ENCODE measurements around the gene SLC15A1.
"Not testable (repeated sequence)": the region's sequence is repeated elsewhere in the genome, so short reads cannot be mapped to it uniquely, and the experiment has no call there.

The SLC15A1 gene

GRCh38 chr13:98652721-98653462 lies 99.6 kb downstream of the SLC15A1 start:
- Mint-ChIP-seq H3K4me3 (no peak overlapping the region), H3K27ac (no peak overlapping the region)

GRCh38 chr13:98652276-98652675 lies 100.2 kb downstream of the SLC15A1 start:
- H3K27me3 Mint-ChIP-seq (ENCODE audit: low read depth), result peaks cover 7% of the 10 kb centered on the region
- H3K27ac Mint-ChIP-seq, result no peak overlapping the region
- no peak overlapping the region for H3K4me3 Mint-ChIP-seq
- H3K4me1 Mint-ChIP-seq (ENCODE audit: low read depth), result peaks cover 2% of the 10 kb centered on the region
- no peaks in the 10 kb centered on the region for H3K36me3 Mint-ChIP-seq (ENCODE audit: low read depth)
- H3K9me3 Mint-ChIP-seq, result no peaks in the 10 kb centered on the region

More at GRCh38 chr13:98652721-98653462, 99.6 kb downstream of the SLC15A1 start:
- Mint-ChIP-seq H3K4me1 (ENCODE audit: low read depth) (peaks cover 2% of the 10 kb centered on the region), H3K27me3 (ENCODE audit: low read depth) (peaks cover 5% of the 10 kb centered on the region), H3K36me3 (ENCODE audit: low read depth) (no peaks in the 10 kb centered on the region), H3K9me3 (no peaks in the 10 kb centered on the region)

GRCh38 chr13:98651744-98652143 lies 100.7 kb downstream of the SLC15A1 start:
- peaks cover 8% of the 10 kb centered on the region for H3K27me3 Mint-ChIP-seq (ENCODE audit: low read depth)
- no peak overlapping the region for H3K27ac Mint-ChIP-seq
- H3K4me1 Mint-ChIP-seq (ENCODE audit: low read depth), result peaks cover 2% of the 10 kb centered on the region
- H3K9me3 Mint-ChIP-seq, result no peaks in the 10 kb centered on the region
- no peaks in the 10 kb centered on the region for H3K36me3 Mint-ChIP-seq (ENCODE audit: low read depth)
- H3K4me3 Mint-ChIP-seq, result no peak overlapping the region

- peaks cover 14% of the 10 kb centered on the region for H3K27me3 Mint-ChIP-seq (ENCODE audit: low read depth)
- H3K36me3 Mint-ChIP-seq (ENCODE audit: low read depth), result no peaks in the 10 kb centered on the region
- H3K4me1 Mint-ChIP-seq (ENCODE audit: low read depth), result peaks cover 2% of the 10 kb centered on the region
- H3K9me3 Mint-ChIP-seq, result no peaks in the 10 kb centered on the region
- no peak overlapping the region for H3K4me3 Mint-ChIP-seq
- H3K27ac Mint-ChIP-seq, result no peak overlapping the region
Measured at GRCh38 chr13:98650396-98651107, 101.9 kb downstream of the SLC15A1 start.

- H3K4me1 Mint-ChIP-seq (ENCODE audit: low read depth), result peaks cover 2% of the 10 kb centered on the region
- no peaks in the 10 kb centered on the region for H3K9me3 Mint-ChIP-seq
- no peak overlapping the region for H3K4me3 Mint-ChIP-seq
- no peak overlapping the region for H3K27ac Mint-ChIP-seq
- peaks cover 17% of the 10 kb centered on the region for H3K27me3 Mint-ChIP-seq (ENCODE audit: low read depth)
- H3K36me3 Mint-ChIP-seq (ENCODE audit: low read depth), result no peaks in the 10 kb centered on the region
Measured at GRCh38 chr13:98649861-98650260, 102.6 kb downstream of the SLC15A1 start.

- Mint-ChIP-seq H3K4me1 (ENCODE audit: low read depth) (peaks cover 2% of the 10 kb centered on the region), H3K27me3 (ENCODE audit: low read depth) (peaks cover 17% of the 10 kb centered on the region), H3K9me3 (no peaks in the 10 kb centered on the region), H3K27ac (no peak overlapping the region), H3K36me3 (ENCODE audit: low read depth) (no peaks in the 10 kb centered on the region), H3K4me3 (no peak overlapping the region)
Measured at GRCh38 chr13:98648686-98649085, 103.8 kb downstream of the SLC15A1 start.

- Mint-ChIP-seq H3K4me1 (ENCODE audit: low read depth) (peaks cover under 1% of the 10 kb centered on the region), H3K36me3 (ENCODE audit: low read depth) (no peaks in the 10 kb centered on the region), H3K9me3 (no peaks in the 10 kb centered on the region)
Measured at GRCh38 chr13:98648141-98648540, 104.3 kb downstream of the SLC15A1 start.

GRCh38 chr13:98647121-98647520 lies 105.4 kb downstream of the SLC15A1 start:
- Mint-ChIP-seq H3K9me3 (no peaks in the 10 kb centered on the region), H3K36me3 (ENCODE audit: low read depth) (no peaks in the 10 kb centered on the region), H3K4me3 (no peak overlapping the region), H3K27me3 (ENCODE audit: low read depth) (peaks cover 17% of the 10 kb centered on the region), H3K27ac (no peak overlapping the region), H3K4me1 (ENCODE audit: low read depth) (no peaks in the 10 kb centered on the region)

More at GRCh38 chr13:98648141-98648540, 104.3 kb downstream of the SLC15A1 start:
- Mint-ChIP-seq H3K4me3 (no peak overlapping the region), H3K27ac (no peak overlapping the region), H3K27me3 (ENCODE audit: low read depth) (peaks cover 17% of the 10 kb centered on the region)

- Mint-ChIP-seq H3K27ac (no peak overlapping the region), H3K9me3 (no peaks in the 10 kb centered on the region), H3K27me3 (ENCODE audit: low read depth) (peaks cover 17% of the 10 kb centered on the region), H3K36me3 (ENCODE audit: low read depth) (no peaks in the 10 kb centered on the region), H3K4me1 (ENCODE audit: low read depth) (no peaks in the 10 kb centered on the region), H3K4me3 (no peak overlapping the region)
Measured at GRCh38 chr13:98643479-98643878, 109.0 kb downstream of the SLC15A1 start.

GRCh38 chr13:98641075-98641474 lies 111.4 kb downstream of the SLC15A1 start:
- peaks cover 8% of the 10 kb centered on the region for H3K27me3 Mint-ChIP-seq (ENCODE audit: low read depth)
- H3K27ac Mint-ChIP-seq, result no peak overlapping the region
- no peaks in the 10 kb centered on the region for H3K36me3 Mint-ChIP-seq (ENCODE audit: low read depth)
- H3K9me3 Mint-ChIP-seq, result no peaks in the 10 kb centered on the region
- H3K4me3 Mint-ChIP-seq, result no peak overlapping the region
- no peaks in the 10 kb centered on the region for H3K4me1 Mint-ChIP-seq (ENCODE audit: low read depth)

- H3K4me1 Mint-ChIP-seq (ENCODE audit: low read depth); H3K27ac Mint-ChIP-seq; H3K9me3 Mint-ChIP-seq; H3K36me3 Mint-ChIP-seq (ENCODE audit: low read depth); H3K4me3 Mint-ChIP-seq; H3K27me3 Mint-ChIP-seq (ENCODE audit: low read depth): not testable (repeated sequence)
Measured at GRCh38 chr13:98639785-98640184, 112.7 kb downstream of the SLC15A1 start.

GRCh38 chr13:98638352-98638751 lies 114.1 kb downstream of the SLC15A1 start:
- H3K9me3 Mint-ChIP-seq; H3K4me1 Mint-ChIP-seq (ENCODE audit: low read depth); H3K27ac Mint-ChIP-seq; H3K4me3 Mint-ChIP-seq; H3K27me3 Mint-ChIP-seq (ENCODE audit: low read depth); H3K36me3 Mint-ChIP-seq (ENCODE audit: low read depth): not testable (repeated sequence)
